Measurements from ENCODE around the gene PLEKHG4. TPM values are rescaled to one million over a fixed set of nuclear protein-coding genes. Genes with fewer than 3 reads are reported as not detected.

The PLEKHG4 gene
- total RNA-seq, 1 experiment from 2014 or later: 38.5 TPM

- H2AFZ ChIP-seq (ENCODE audit: low read depth, low read length, poor library complexity, severe bottlenecking): no peak overlapping the region
- no peaks in the 10 kb centered on the region for H3K9me3 ChIP-seq (ENCODE audit: control insufficient read depth in 1 of 2, insufficient read depth in 1 of 2, low read depth in 1 of 2, low read length in 2 of 2)
- no peaks in the 10 kb centered on the region for H3K27me3 ChIP-seq (ENCODE audit: insufficient read depth, low read length)
- H3K36me3 ChIP-seq (ENCODE audit: control insufficient read depth in 1 of 2, insufficient read depth in 2 of 2, low read length in 2 of 2): no peaks in the 10 kb centered on the region
- H3K4me1 ChIP-seq (ENCODE audit: control insufficient read depth in 1 of 2, insufficient read depth in 2 of 2, low read length in 2 of 2): peaks cover 7 to 17% of the 10 kb centered on the region in 2 experiments
- H3K9ac ChIP-seq (ENCODE audit: low read length): no peak overlapping the region
- ATAC-seq: no peak
- no peaks in the 10 kb centered on the region for H4K20me1 ChIP-seq (ENCODE audit: insufficient read depth)
- RAD21 ChIA-PET (ENCODE audit: low non-redundant PET in 1 of 2, low total read pairs in 2 of 2, uncharacterized antibody in 2 of 2, unreplicated experiment in 2 of 2): no interaction called here
- intact Hi-C loops (cut with micrococcal nuclease): no loop called here
- no peaks in the 10 kb centered on the region for H3K79me2 ChIP-seq (ENCODE audit: insufficient read depth, low read length)
- POLR2A ChIA-PET: no interaction called here
- no TSS peak for BruUV-seq (replicated peaks)
- CTCF ChIA-PET: no interaction called here
- no peak overlapping the region for H3K4me2 ChIP-seq (ENCODE audit: low read length)
- TF ChIP-seq CBX3 (IDR thresholded peaks at IDR 0.05; ENCODE audit: low read depth) (no peak), REST (IDR thresholded peaks at IDR 0.05; ENCODE audit: low read depth) (no peak), ZNF274 (IDR thresholded peaks at IDR 0.05; ENCODE audit: low read depth, low read length) (no peak), ELF1 (IDR thresholded peaks at IDR 0.05; ENCODE audit: borderline replicate concordance, low read depth) (no peak), JUND (IDR thresholded peaks at IDR 0.05) (no peak), POLR2A (IDR thresholded peaks at IDR 0.05; ENCODE audit: borderline replicate concordance, extremely low read depth, insufficient read depth, insufficient read length) (no peak), EZH2phosphoT487 (IDR thresholded peaks at IDR 0.05; ENCODE audit: borderline replicate concordance) (no peak), ZFX (IDR thresholded peaks at IDR 0.05) (no peak)
- H3K4me3 ChIP-seq (replicated peaks in 1 of 2; ENCODE audit: low read depth in 1 of 2, low read length in 2 of 2): no peak overlapping the region
- no peak overlapping the region for H3K27ac ChIP-seq (ENCODE audit: low read depth, low read length)
- H3K9me2 ChIP-seq (ENCODE audit: insufficient read depth): no peaks in the 10 kb centered on the region
- DNase-seq (ENCODE audit: low read depth, low spot score): no peak
Measured at GRCh38 chr16:67294938-67295361, 15.6 kb downstream of the PLEKHG4 start.

Data from HCT116 (cell line).